Measurements from ENCODE around the gene PAF1. TPM values are rescaled to one million over a fixed set of nuclear protein-coding genes. Genes with fewer than 3 reads are reported as not detected.
A peak's percentile ranks its signal among the peaks of the same experiment; 100 is the strongest.

PAF1 gene
- total and polyA plus RNA-seq, 2 of the 13 experiments (the other 11 are each of a cell fraction or from before 2014, with no cell fraction given): 30.2 to 31.1 TPM

DNA sequence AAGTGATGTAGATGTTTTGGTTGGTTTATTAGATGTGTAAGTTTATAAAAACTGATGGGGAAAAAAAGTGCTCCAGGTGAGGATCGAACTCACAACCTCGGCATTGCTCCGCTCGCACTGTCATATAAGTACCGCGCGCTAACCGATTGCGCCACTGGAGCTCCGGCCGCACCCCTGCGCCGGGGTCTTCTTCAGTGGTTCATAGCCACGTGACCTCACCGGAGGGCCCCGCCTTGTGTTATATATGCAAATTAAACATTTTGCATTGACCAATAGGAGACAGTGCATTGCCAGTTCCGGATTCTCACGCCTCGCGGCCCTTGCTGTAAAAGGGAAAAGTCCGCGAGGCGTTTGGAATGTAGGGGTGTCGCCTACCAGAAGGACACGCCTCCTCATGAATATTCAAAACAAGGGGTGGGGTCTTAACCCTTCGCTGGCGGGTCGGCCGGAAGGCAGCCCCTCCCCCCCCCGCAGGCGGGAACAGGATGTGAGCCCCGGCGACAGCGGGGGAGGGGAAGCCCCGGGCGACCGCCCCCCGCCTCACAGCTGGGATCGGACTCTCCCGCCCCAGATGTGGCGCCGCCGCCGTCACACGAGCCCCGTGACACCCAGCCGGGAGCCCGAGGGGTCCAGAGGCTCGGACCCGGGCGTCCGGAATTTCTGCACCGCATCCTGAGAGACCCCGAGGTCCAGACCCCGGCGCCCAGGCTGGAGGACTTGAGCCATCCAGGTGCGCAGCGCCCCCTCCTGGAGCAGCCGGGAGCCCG lies 21.4 kb upstream of the PAF1 start, which contains the start of gene PLEKHG2 (continued):
- TF ChIP-seq, protein P1, sequence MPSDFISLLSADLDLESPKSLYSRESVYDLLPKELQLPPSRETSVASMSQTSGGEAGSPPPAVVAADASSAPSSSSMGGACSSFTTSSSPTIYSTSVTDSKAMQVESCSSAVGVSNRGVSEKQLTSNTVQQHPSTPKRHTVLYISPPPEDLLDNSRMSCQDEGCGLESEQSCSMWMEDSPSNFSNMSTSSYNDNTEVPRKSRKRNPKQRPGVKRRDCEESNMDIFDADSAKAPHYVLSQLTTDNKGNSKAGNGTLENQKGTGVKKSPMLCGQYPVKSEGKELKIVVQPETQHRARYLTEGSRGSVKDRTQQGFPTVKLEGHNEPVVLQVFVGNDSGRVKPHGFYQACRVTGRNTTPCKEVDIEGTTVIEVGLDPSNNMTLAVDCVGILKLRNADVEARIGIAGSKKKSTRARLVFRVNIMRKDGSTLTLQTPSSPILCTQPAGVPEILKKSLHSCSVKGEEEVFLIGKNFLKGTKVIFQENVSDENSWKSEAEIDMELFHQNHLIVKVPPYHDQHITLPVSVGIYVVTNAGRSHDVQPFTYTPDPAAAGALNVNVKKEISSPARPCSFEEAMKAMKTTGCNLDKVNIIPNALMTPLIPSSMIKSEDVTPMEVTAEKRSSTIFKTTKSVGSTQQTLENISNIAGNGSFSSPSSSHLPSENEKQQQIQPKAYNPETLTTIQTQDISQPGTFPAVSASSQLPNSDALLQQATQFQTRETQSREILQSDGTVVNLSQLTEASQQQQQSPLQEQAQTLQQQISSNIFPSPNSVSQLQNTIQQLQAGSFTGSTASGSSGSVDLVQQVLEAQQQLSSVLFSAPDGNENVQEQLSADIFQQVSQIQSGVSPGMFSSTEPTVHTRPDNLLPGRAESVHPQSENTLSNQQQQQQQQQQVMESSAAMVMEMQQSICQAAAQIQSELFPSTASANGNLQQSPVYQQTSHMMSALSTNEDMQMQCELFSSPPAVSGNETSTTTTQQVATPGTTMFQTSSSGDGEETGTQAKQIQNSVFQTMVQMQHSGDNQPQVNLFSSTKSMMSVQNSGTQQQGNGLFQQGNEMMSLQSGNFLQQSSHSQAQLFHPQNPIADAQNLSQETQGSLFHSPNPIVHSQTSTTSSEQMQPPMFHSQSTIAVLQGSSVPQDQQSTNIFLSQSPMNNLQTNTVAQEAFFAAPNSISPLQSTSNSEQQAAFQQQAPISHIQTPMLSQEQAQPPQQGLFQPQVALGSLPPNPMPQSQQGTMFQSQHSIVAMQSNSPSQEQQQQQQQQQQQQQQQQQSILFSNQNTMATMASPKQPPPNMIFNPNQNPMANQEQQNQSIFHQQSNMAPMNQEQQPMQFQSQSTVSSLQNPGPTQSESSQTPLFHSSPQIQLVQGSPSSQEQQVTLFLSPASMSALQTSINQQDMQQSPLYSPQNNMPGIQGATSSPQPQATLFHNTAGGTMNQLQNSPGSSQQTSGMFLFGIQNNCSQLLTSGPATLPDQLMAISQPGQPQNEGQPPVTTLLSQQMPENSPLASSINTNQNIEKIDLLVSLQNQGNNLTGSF (CRISPR knock-in tag; IDR thresholded peaks at IDR 0.05): no peak
- TF ChIP-seq ZBED4 (CRISPR knock-in tag; IDR thresholded peaks at IDR 0.05; ENCODE audit: borderline replicate concordance) (no peak), SIX4 (CRISPR knock-in tag; IDR thresholded peaks at IDR 0.05) (no peak), JARID2 (CRISPR knock-in tag; IDR thresholded peaks at IDR 0.05; ENCODE audit: insufficient replicate concordance) (peak; percentile 64), RARA (CRISPR knock-in tag; IDR thresholded peaks at IDR 0.05) (no peak), EEA1 (CRISPR knock-in tag; IDR thresholded peaks at IDR 0.05; ENCODE audit: borderline replicate concordance) (no peak), CENPBD1 (CRISPR knock-in tag; IDR thresholded peaks at IDR 0.05; ENCODE audit: borderline replicate concordance, low read depth) (no peak), SALL2 (CRISPR knock-in tag; IDR thresholded peaks at IDR 0.05) (peak; percentile 51; the same call in 1 of the 2 replicates), ZNF777 (CRISPR knock-in tag; IDR thresholded peaks at IDR 0.05) (no peak), RXRB (CRISPR knock-in tag; IDR thresholded peaks at IDR 0.05; ENCODE audit: borderline replicate concordance) (peak; percentile 66), ARID2 (CRISPR knock-in tag; IDR thresholded peaks at IDR 0.05; ENCODE audit: borderline replicate concordance) (no peak), ZNF329 (CRISPR knock-in tag; IDR thresholded peaks at IDR 0.05; ENCODE audit: low read depth) (no peak), ZNF850 (CRISPR knock-in tag; conservative IDR thresholded peaks at IDR 0.05) (0 out of 2 replicates have a peak, but pooled peaks have one; percentile 62), SPEN (CRISPR knock-in tag; IDR thresholded peaks at IDR 0.05; ENCODE audit: low read depth) (peak; percentile 61), GTF2F1 (IDR thresholded peaks at IDR 0.05; ENCODE audit: low read length) (no peak), ZBTB2 (CRISPR knock-in tag; IDR thresholded peaks at IDR 0.05; ENCODE audit: low read depth) (no peak), ZFY (CRISPR knock-in tag; IDR thresholded peaks at IDR 0.05) (peak; percentile 6; the same call in 1 of the 2 replicates), KDM5B (CRISPR knock-in tag; IDR thresholded peaks at IDR 0.05; ENCODE audit: borderline replicate concordance) (peak; percentile 58; the same call in 1 of the 2 replicates), KDM1A (CRISPR knock-in tag; IDR thresholded peaks at IDR 0.05) (no peak)

Measured in HepG2 (cell line).